GM06990 (cell line): ENCODE results near the gene KLF12.

Experiments used
- DNase-seq: peaks from one replicate; pipeline ENCODE4 v3.0.0-alpha.2; 2011; ENCODE audit not compliant: insufficient read length; ENCODE audit errors: extremely low read depth
- H3K27me3 ChIP-seq: replicated peaks from 2 replicates; pipeline ENCODE4 v1.6.0; 2011; ENCODE audit warnings: low read length; ENCODE audit not compliant: control insufficient read depth, insufficient read depth
- H3K36me3 ChIP-seq: 2 replicates; pipeline ENCODE4 v1.5.1; 2011; ENCODE audit warnings: low read length; ENCODE audit not compliant: control insufficient read depth, insufficient read depth
- H3K4me3 ChIP-seq: replicated peaks from 2 replicates; pipeline ENCODE4 v1.5.1; 2011; ENCODE audit warnings: low read depth, mild to moderate bottlenecking, control low read depth, low read length
- CTCF ChIP-seq: IDR thresholded peaks from 2 replicates; pipeline ENCODE4 v1.5.1; 2011; ENCODE audit warnings: low read length, control low read depth, mild to moderate bottlenecking, inconsistent platforms; ENCODE audit not compliant: insufficient read depth, poor library complexity, severe bottlenecking

Gene KLF12

GRCh38 chr13:74131227-74131626 lies 3.0 kb downstream of the KLF12 start:
- no peaks in the 10 kb centered on the region for H3K27me3 ChIP-seq
- no peak overlapping the region for H3K4me3 ChIP-seq
- no peak for DNase-seq
- H3K36me3 ChIP-seq = no peaks in the 10 kb centered on the region
- no peak for TF ChIP-seq CTCF

GRCh38 chr13:74129500-74130191 lies 4.6 kb downstream of the KLF12 start:
- Histone ChIP-seq H3K27me3 (no peaks in the 10 kb centered on the region), H3K36me3 (no peaks in the 10 kb centered on the region), H3K4me3 (no peak overlapping the region)
- no peak for DNase-seq
- TF ChIP-seq CTCF = no peak

- DNase-seq = no peak
- H3K27me3 ChIP-seq = no peaks in the 10 kb centered on the region
- no peaks in the 10 kb centered on the region for H3K36me3 ChIP-seq
- H3K4me3 ChIP-seq = no peak overlapping the region
- TF ChIP-seq CTCF = no peak
Measured at GRCh38 chr13:74128156-74128767, 5.9 kb downstream of the KLF12 start.

- H3K36me3 ChIP-seq = no peaks in the 10 kb centered on the region
- H3K4me3 ChIP-seq = no peak overlapping the region
- TF ChIP-seq CTCF = no peak
- no peak for DNase-seq
- H3K27me3 ChIP-seq = no peaks in the 10 kb centered on the region
Measured at GRCh38 chr13:74118328-74118727, 15.9 kb downstream of the KLF12 start.

GRCh38 chr13:74117207-74117705 lies 16.9 kb downstream of the KLF12 start:
- Histone ChIP-seq H3K27me3 (no peaks in the 10 kb centered on the region), H3K36me3 (no peaks in the 10 kb centered on the region), H3K4me3 (no peak overlapping the region)
- no peak for DNase-seq
- TF ChIP-seq CTCF = no peak
